Common myeloid progenitor, CD34-positive (primary cell): Measurements from ENCODE around the gene ERBB4.

Experiments used
- CTCF ChIA-PET: fragments of 350-600 bp; sonication (Branson Sonifier 250); formaldehyde crosslinking; loops from one replicate; lab custom pipeline; 2021; ENCODE audit warnings: antibody characterized with exemption; lab: Charles Lee
- POLR2A ChIA-PET: fragments of 350-600 bp; sonication (Branson Sonifier 250); formaldehyde crosslinking; loops from one replicate; lab custom pipeline; 2021; ENCODE audit warnings: antibody characterized with exemption; lab: Charles Lee
- DNase-seq, 3 donors: peaks; one replicate each; pipeline versions ENCODE4 v3.0.0 to v3.0.0-alpha.2; 2013
- H3K27ac ChIP-seq, 2 experiments: 1 replicate in 1 of 2; 2 replicates in 1 of 2; pipeline ENCODE4 v1.7.0; 2013; ENCODE audit warnings: inconsistent platforms in 2 of 2, low read length in 2 of 2, mild to moderate bottlenecking in 2 of 2, low read depth in 1 of 2, moderate library complexity in 1 of 2; ENCODE audit not compliant: severe bottlenecking in 2 of 2, insufficient read depth in 1 of 2, poor library complexity in 1 of 2
- H3K27me3 ChIP-seq, 5 experiments: replicated peaks in 2 of 5; 1 replicate in 3 of 5; 2 replicates in 2 of 5; pipeline versions ENCODE4 v1.6.1 to v1.7.0; 2013; ENCODE audit warnings: low read length in 4 of 5, mild to moderate bottlenecking in 2 of 5, moderate library complexity in 2 of 5, inconsistent platforms in 1 of 5; ENCODE audit not compliant: insufficient read depth in 5 of 5, control insufficient read depth in 4 of 5
- H3K36me3 ChIP-seq, 4 experiments: 1 replicate in 2 of 4; 2 replicates in 2 of 4; pipeline versions ENCODE4 v1.6.1 to v1.7.0; 2013; ENCODE audit warnings: low read length in 3 of 4, control low read depth in 1 of 4, mild to moderate bottlenecking in 1 of 4; ENCODE audit not compliant: control insufficient read depth in 4 of 4, insufficient read depth in 4 of 4
- H3K4me1 ChIP-seq, 4 experiments: 1 replicate in 3 of 4; 2 replicates in 1 of 4; pipeline versions ENCODE4 v1.6.1 to v1.7.1; 2013; ENCODE audit warnings: low read length in 3 of 4, mild to moderate bottlenecking in 3 of 4, control low read depth in 1 of 4, inconsistent platforms in 1 of 4, moderate library complexity in 1 of 4; ENCODE audit not compliant: control insufficient read depth in 4 of 4, insufficient read depth in 4 of 4; ENCODE audit errors: control extremely low read depth in 1 of 4
- H3K4me3 ChIP-seq, 7 experiments: 1 replicate in 4 of 7; 2 replicates in 3 of 7; pipeline versions ENCODE4 v1.5.1 to v1.7.0; 2013; ENCODE audit warnings: mild to moderate bottlenecking in 7 of 7, low read length in 6 of 7, moderate library complexity in 6 of 7, inconsistent platforms in 2 of 7, low read depth in 2 of 7, control low read depth in 1 of 7; ENCODE audit not compliant: insufficient read depth in 4 of 7, control insufficient read depth in 1 of 7; ENCODE audit errors: extremely low read depth in 1 of 7
- H3K9me3 ChIP-seq, 5 experiments: 1 replicate in 4 of 5; 2 replicates in 1 of 5; pipeline versions ENCODE4 v1.6.1 to v1.7.1; 2013; ENCODE audit warnings: low read length in 4 of 5, mild to moderate bottlenecking in 2 of 5, inconsistent platforms in 1 of 5, low read depth in 1 of 5, moderate library complexity in 1 of 5; ENCODE audit not compliant: control insufficient read depth in 4 of 5, insufficient read depth in 2 of 5; ENCODE audit errors: control extremely low read depth in 1 of 5
- WGBS: methylation state at CpG from one replicate; pipeline ENCODE4 v1.1.5; 2013; ENCODE audit not compliant: insufficient coverage; 5-methylcytosine and 5-hydroxymethylcytosine counted together

The ERBB4 gene

GRCh38 chr2:212186166-212186565, 352.4 kb downstream of the ERBB4 start:
- Histone ChIP-seq H3K4me3 (no peak overlapping the region), H3K27ac (no peak overlapping the region), H3K27me3 (no peaks in the 10 kb centered on the region), H3K36me3 (no peaks in the 10 kb centered on the region), H3K4me1 (no peaks in the 10 kb centered on the region), H3K9me3 (no peaks in the 10 kb centered on the region)
- CTCF ChIA-PET, result no interaction called here
- no peak for DNase-seq
- 82% methylated on average over 1 of the region's 3 CpGs for WGBS
- POLR2A ChIA-PET, result no interaction called here

GRCh38 chr2:212181646-212182045, 357.0 kb downstream of the ERBB4 start:
- Histone ChIP-seq H3K27me3 (no peaks in the 10 kb centered on the region), H3K27ac (no peak overlapping the region), H3K4me1 (no peaks in the 10 kb centered on the region), H3K36me3 (no peaks in the 10 kb centered on the region), H3K9me3 (no peaks in the 10 kb centered on the region), H3K4me3 (no peak overlapping the region)
- ChIA-PET POLR2A (no interaction called here), CTCF (interaction anchor here (1.0 kb wide), 1 partner anchor 13 kb away, joined by 3 read pairs; no protein-coding TSS in a partner anchor)
- WGBS, result no CpG with 5 or more reads among the region's 1 CpG
- no peak for DNase-seq

GRCh38 chr2:212180408-212181083, 358.1 kb downstream of the ERBB4 start:
- ChIA-PET POLR2A (no interaction called here), CTCF (no interaction called here)
- DNase-seq, result no peak
- no peaks in the 10 kb centered on the region for H3K4me1 ChIP-seq
- no peaks in the 10 kb centered on the region for H3K36me3 ChIP-seq
- H3K27ac ChIP-seq, result no peak overlapping the region
- 100% methylated on average over 2 of the region's 3 CpGs for WGBS
- H3K4me3 ChIP-seq, result no peak overlapping the region
- no peaks in the 10 kb centered on the region for H3K9me3 ChIP-seq
- peaks cover 0 to 2% (median 0%) of the 10 kb centered on the region in 5 experiments for H3K27me3 ChIP-seq

DNA sequence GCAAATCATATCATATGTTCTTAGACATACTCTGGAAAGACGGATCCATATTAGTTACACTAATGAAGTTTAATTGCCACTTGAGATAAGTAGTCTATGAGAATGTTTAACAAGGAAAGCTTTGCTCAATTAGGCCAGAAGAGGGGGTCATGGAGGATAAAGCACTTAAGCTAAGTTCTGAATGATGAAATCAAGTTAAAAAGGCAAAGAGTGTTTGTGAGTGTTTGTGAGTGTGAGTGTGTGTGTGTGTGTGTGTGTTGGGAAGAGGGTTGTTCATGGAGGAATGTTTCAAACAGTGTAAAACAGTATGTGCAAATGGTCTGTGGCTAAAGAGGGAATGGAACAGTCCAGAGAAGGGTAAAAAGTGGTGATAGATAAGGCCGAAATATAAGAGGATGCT, 360.9 kb downstream of the ERBB4 start:
- Histone ChIP-seq H3K27ac (no peak overlapping the region), H3K4me1 (no peaks in the 10 kb centered on the region), H3K36me3 (no peaks in the 10 kb centered on the region), H3K4me3 (no peak overlapping the region), H3K9me3 (no peaks in the 10 kb centered on the region), H3K27me3 (peaks cover 0 to 2% (median 0%) of the 10 kb centered on the region in 5 experiments)
- ChIA-PET CTCF (interaction anchor here (1.5 kb wide), 1 partner anchor 390 kb away, joined by 4 read pairs; no protein-coding TSS in a partner anchor), POLR2A (no interaction called here)
- 94% methylated on average over 2 of the region's 2 CpGs for WGBS
- peak in 1 of 3 donors; percentile 1 for DNase-seq

GRCh38 chr2:212176151-212176550, 362.5 kb downstream of the ERBB4 start:
- WGBS, result 57% methylated on average over 1 of the region's 1 CpG
- Histone ChIP-seq H3K27me3 (peaks cover 0 to 2% (median 0%) of the 10 kb centered on the region in 5 experiments), H3K4me3 (no peak overlapping the region), H3K27ac (no peak overlapping the region), H3K9me3 (no peaks in the 10 kb centered on the region), H3K36me3 (no peaks in the 10 kb centered on the region), H3K4me1 (no peaks in the 10 kb centered on the region)
- ChIA-PET CTCF (no interaction called here), POLR2A (no interaction called here)
- DNase-seq, result no peak

GRCh38 chr2:212173756-212174510, 364.7 kb downstream of the ERBB4 start:
- Histone ChIP-seq H3K27ac (no peak overlapping the region), H3K36me3 (no peaks in the 10 kb centered on the region), H3K4me1 (no peaks in the 10 kb centered on the region), H3K27me3 (peaks cover 0 to 2% (median 0%) of the 10 kb centered on the region in 5 experiments), H3K4me3 (no peak overlapping the region), H3K9me3 (peaks cover 0 to 2% (median 0%) of the 10 kb centered on the region in 5 experiments)
- DNase-seq, result no peak
- CTCF ChIA-PET, result no interaction called here
- 0% methylated on average over 1 of the region's 3 CpGs for WGBS
- POLR2A ChIA-PET, result no interaction called here

- POLR2A ChIA-PET, result no interaction called here
- H3K4me1 ChIP-seq, result no peaks in the 10 kb centered on the region
- no peak for DNase-seq
- no peak overlapping the region for H3K27ac ChIP-seq
- peaks cover 0 to 2% (median 0%) of the 10 kb centered on the region in 5 experiments for H3K9me3 ChIP-seq
- peaks cover 0 to 2% (median 0%) of the 10 kb centered on the region in 5 experiments for H3K27me3 ChIP-seq
- WGBS, result no CpG with 5 or more reads among the region's 1 CpG
- no peak overlapping the region for H3K4me3 ChIP-seq
- H3K36me3 ChIP-seq, result no peaks in the 10 kb centered on the region
- CTCF ChIA-PET, result no interaction called here
Measured at GRCh38 chr2:212173331-212173730, 365.3 kb downstream of the ERBB4 start.
